Measurements from ENCODE around the gene XRRA1.

DNA sequence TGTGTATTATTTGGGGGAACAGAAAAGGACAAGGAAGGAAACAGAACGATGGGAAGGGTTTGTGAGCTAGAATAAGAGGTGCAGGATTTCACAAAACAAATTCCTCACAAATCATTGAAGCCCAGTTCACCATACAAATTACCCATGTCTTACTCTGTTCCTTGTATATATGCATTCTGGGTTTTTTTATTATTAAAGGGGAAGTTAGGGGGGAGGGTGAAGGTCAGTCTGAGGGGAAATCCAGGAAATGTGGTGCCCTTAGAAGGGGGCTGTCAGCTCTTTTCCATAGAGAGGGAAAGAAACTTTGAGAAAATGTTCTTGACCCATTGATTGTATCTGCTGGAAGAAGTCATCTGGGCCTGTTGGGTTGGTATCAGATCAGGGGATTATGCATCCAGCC is 109.4 kb downstream of the XRRA1 start:
- TF ChIP-seq, protein P1, sequence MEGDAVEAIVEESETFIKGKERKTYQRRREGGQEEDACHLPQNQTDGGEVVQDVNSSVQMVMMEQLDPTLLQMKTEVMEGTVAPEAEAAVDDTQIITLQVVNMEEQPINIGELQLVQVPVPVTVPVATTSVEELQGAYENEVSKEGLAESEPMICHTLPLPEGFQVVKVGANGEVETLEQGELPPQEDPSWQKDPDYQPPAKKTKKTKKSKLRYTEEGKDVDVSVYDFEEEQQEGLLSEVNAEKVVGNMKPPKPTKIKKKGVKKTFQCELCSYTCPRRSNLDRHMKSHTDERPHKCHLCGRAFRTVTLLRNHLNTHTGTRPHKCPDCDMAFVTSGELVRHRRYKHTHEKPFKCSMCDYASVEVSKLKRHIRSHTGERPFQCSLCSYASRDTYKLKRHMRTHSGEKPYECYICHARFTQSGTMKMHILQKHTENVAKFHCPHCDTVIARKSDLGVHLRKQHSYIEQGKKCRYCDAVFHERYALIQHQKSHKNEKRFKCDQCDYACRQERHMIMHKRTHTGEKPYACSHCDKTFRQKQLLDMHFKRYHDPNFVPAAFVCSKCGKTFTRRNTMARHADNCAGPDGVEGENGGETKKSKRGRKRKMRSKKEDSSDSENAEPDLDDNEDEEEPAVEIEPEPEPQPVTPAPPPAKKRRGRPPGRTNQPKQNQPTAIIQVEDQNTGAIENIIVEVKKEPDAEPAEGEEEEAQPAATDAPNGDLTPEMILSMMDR (IDR thresholded peaks at IDR 0.05; ENCODE audit: insufficient read depth, low read depth, low read length) = no peak
- no peak for TF ChIP-seq EZH2 (IDR thresholded peaks at IDR 0.05; ENCODE audit: insufficient read depth, low read length)

Data from astrocyte (in vitro differentiated cells and primary cell).